ENCODE measurements around the gene LEKR1. TPM values are rescaled to one million over a fixed set of nuclear protein-coding genes. Genes with fewer than 3 reads are reported as not detected.

The LEKR1 gene
- total and polyA plus RNA-seq, 7 donors, result 0.12 to 0.79 (median 0.32) TPM; not detected in 2

GRCh38 chr3:156918746-156919145 is 92.6 kb downstream of the LEKR1 start:
- no peaks in the 10 kb centered on the region for H3K36me3 ChIP-seq (ENCODE audit: insufficient read depth in 1 of 2, low read depth in 1 of 2)
- H3K4me1 ChIP-seq, result no peaks in the 10 kb centered on the region
- DNase-seq (no peak), ATAC-seq (no peak)
- H3K27me3 ChIP-seq (ENCODE audit: insufficient read depth in 3 of 3, low read length in 2 of 3), result no peaks in the 10 kb centered on the region
- no peak overlapping the region for H3K4me3 ChIP-seq
- WGBS, 3 donors, result 77 to 84% (median 78%) methylated on average over 6 of the region's 6 CpGs
- no peak for TF ChIP-seq CTCF (IDR thresholded peaks at IDR 0.05)
- intact Hi-C loops (cut with DNase I), result no loop called here
- H3K27ac ChIP-seq, result no peak overlapping the region
- no peaks in the 10 kb centered on the region for H3K9me3 ChIP-seq

- no peaks in the 10 kb centered on the region for H3K36me3 ChIP-seq (ENCODE audit: insufficient read depth in 1 of 2, low read depth in 1 of 2)
- no peaks in the 10 kb centered on the region for H3K4me1 ChIP-seq
- no peak for TF ChIP-seq CTCF (IDR thresholded peaks at IDR 0.05)
- no peaks in the 10 kb centered on the region for H3K9me3 ChIP-seq
- no peak overlapping the region for H3K4me3 ChIP-seq
- H3K27me3 ChIP-seq (ENCODE audit: insufficient read depth in 3 of 3, low read length in 2 of 3), result no peaks in the 10 kb centered on the region
- intact Hi-C loops (cut with DNase I), result no loop called here
- ATAC-seq (no peak), DNase-seq (no peak)
- WGBS, 3 donors, result 82 to 92% (median 88%) methylated on average over 3 of the region's 3 CpGs
- H3K27ac ChIP-seq, result no peak overlapping the region
Observed at GRCh38 chr3:156919818-156920217, 93.7 kb downstream of the LEKR1 start.

GRCh38 chr3:156920399-156920798 is 94.2 kb downstream of the LEKR1 start:
- no peak overlapping the region for H3K4me3 ChIP-seq
- no peak for ATAC-seq
- DNase-seq, result no peak
- no peaks in the 10 kb centered on the region for H3K27me3 ChIP-seq (ENCODE audit: insufficient read depth in 3 of 3, low read length in 2 of 3)
- no peak for TF ChIP-seq CTCF (IDR thresholded peaks at IDR 0.05)
- H3K4me1 ChIP-seq, result no peaks in the 10 kb centered on the region
- intact Hi-C loops (cut with DNase I), result no loop called here
- 87 to 93% (median 91%) methylated on average over 1 of the region's 1 CpG for WGBS, 3 donors
- no peak overlapping the region for H3K27ac ChIP-seq
- no peaks in the 10 kb centered on the region for H3K9me3 ChIP-seq
- no peaks in the 10 kb centered on the region for H3K36me3 ChIP-seq (ENCODE audit: insufficient read depth in 1 of 2, low read depth in 1 of 2)

- no peak overlapping the region for H3K4me3 ChIP-seq
- ATAC-seq, result no peak
- no peak for TF ChIP-seq CTCF (IDR thresholded peaks at IDR 0.05)
- intact Hi-C loops (cut with DNase I), result no loop called here
- peaks cover 4% of the 10 kb centered on the region for H3K9me3 ChIP-seq
- WGBS, 3 donors, result 95 to 98% (median 97%) methylated on average over 1 of the region's 1 CpG
- H3K36me3 ChIP-seq (ENCODE audit: insufficient read depth in 1 of 2, low read depth in 1 of 2), result no peaks in the 10 kb centered on the region
- no peaks in the 10 kb centered on the region for H3K27me3 ChIP-seq (ENCODE audit: insufficient read depth in 3 of 3, low read length in 2 of 3)
- H3K27ac ChIP-seq, result no peak overlapping the region
- no peak for DNase-seq
- no peaks in the 10 kb centered on the region for H3K4me1 ChIP-seq
Observed at GRCh38 chr3:156923349-156923748, 97.2 kb downstream of the LEKR1 start.

GRCh38 chr3:156938724-156939123 is 112.6 kb downstream of the LEKR1 start:
- no peak for DNase-seq
- Histone ChIP-seq H3K36me3 (ENCODE audit: insufficient read depth in 1 of 2, low read depth in 1 of 2) (no peaks in the 10 kb centered on the region), H3K4me1 (no peaks in the 10 kb centered on the region), H3K4me3 (no peak overlapping the region), H3K27me3 (ENCODE audit: insufficient read depth in 3 of 3, low read length in 2 of 3) (no peaks in the 10 kb centered on the region), H3K9me3 (peaks cover under 1% of the 10 kb centered on the region), H3K27ac (no peak overlapping the region)
- 95 to 99% (median 98%) methylated on average over 2 of the region's 2 CpGs for WGBS, 3 donors
- ATAC-seq, result no peak
- no peak for TF ChIP-seq CTCF (IDR thresholded peaks at IDR 0.05)
- intact Hi-C loops (cut with DNase I), result no loop called here

Data from psoas muscle (tissue), 8 donors.